GM19351 (cell line): ENCODE data around the gene LGR6.
"Not testable (repeated sequence)": the region's sequence is repeated elsewhere in the genome, so short reads cannot be mapped to it uniquely, and the experiment has no call there.

ENCODE experiments used
- ATAC-seq: cut with Tn5 transposase; IDR thresholded peaks from one replicate; pipeline ENCODE4 v1.9.1; 2021; ENCODE audit warnings: mild to moderate bottlenecking, moderate library complexity; ENCODE audit not compliant: unreplicated experiment

The LGR6 gene

GRCh38 chr1:202172015-202172355, 21.6 kb upstream of the LGR6 start:
- ATAC-seq: no peak

- ATAC-seq: no peak
Measured at GRCh38 chr1:202173993-202174392, 19.6 kb upstream of the LGR6 start.

GRCh38 chr1:202176949-202177927, 16.4 kb upstream of the LGR6 start:
- no peak for ATAC-seq

- ATAC-seq: no peak
Measured at GRCh38 chr1:202179828-202180750, 13.5 kb upstream of the LGR6 start.

GRCh38 chr1:202180751-202181139, 12.9 kb upstream of the LGR6 start:
- not testable (repeated sequence) for ATAC-seq

- ATAC-seq: no peak
Measured at GRCh38 chr1:202181586-202181985, 12.0 kb upstream of the LGR6 start.

- no peak for ATAC-seq
Measured at GRCh38 chr1:202182040-202182877, 11.3 kb upstream of the LGR6 start.

GRCh38 chr1:202184750-202185460, 8.7 kb upstream of the LGR6 start:
- ATAC-seq: peak; percentile 49

- no peak for ATAC-seq
Measured at GRCh38 chr1:202186327-202186726, 7.3 kb upstream of the LGR6 start.

- no peak for ATAC-seq
Measured at GRCh38 chr1:202187041-202187671, 6.4 kb upstream of the LGR6 start.

- no peak for ATAC-seq
Measured at GRCh38 chr1:202187697-202188407, 5.7 kb upstream of the LGR6 start.

GRCh38 chr1:202189001-202189790, 4.4 kb upstream of the LGR6 start:
- ATAC-seq: peak; percentile 50

- no peak for ATAC-seq
Measured at GRCh38 chr1:202189918-202190715, 3.5 kb upstream of the LGR6 start.

GRCh38 chr1:202191391-202191790, 2.2 kb upstream of the LGR6 start:
- not testable (repeated sequence) for ATAC-seq

GRCh38 chr1:202192770-202193613, 607 bp upstream of the LGR6 start:
- no peak for ATAC-seq

- no peak for ATAC-seq
Measured at GRCh38 chr1:202194328-202194648, 689 bp downstream of the LGR6 start.
